Coronary artery (tissue), 2 donors: ENCODE data around the gene GLT1D1.

Experiments used
- DNase-seq: peaks from one replicate; pipeline ENCODE4 v3.0.0-alpha.2; 2017; ENCODE audit warnings: low spot score
- H3K27ac ChIP-seq, 2 donors: fragments of 200-600 bp; sonication (generic); one replicate each; pipeline ENCODE4 v1.5.1; 2016 to 2019
- H3K4me3 ChIP-seq: fragments of 200-600 bp; sonication (generic); 2 replicates; pipeline ENCODE4 v1.5.1; 2016; ENCODE audit warnings: mild to moderate bottlenecking, moderate library complexity
- CTCF ChIP-seq: fragments of 200-600 bp; sonication (generic); IDR thresholded peaks from one replicate; pipeline ENCODE4 v1.5.1; 2019; ENCODE audit warnings: antibody characterized with exemption

The GLT1D1 gene

GRCh38 chr12:128859311-128859710 is 6.0 kb downstream of the GLT1D1 start:
- no peak for DNase-seq
- Histone ChIP-seq H3K27ac (no peak overlapping the region), H3K4me3 (no peak overlapping the region)
- TF ChIP-seq CTCF: no peak

- Histone ChIP-seq H3K4me3 (no peak overlapping the region), H3K27ac (no peak overlapping the region)
- no peak for TF ChIP-seq CTCF
- no peak for DNase-seq
These were observed 8.1 kb downstream of the GLT1D1 start for GRCh38 chr12:128861226-128862016.

GRCh38 chr12:128863957-128864356 is 10.7 kb downstream of the GLT1D1 start:
- DNase-seq: no peak
- no peak overlapping the region for H3K4me3 ChIP-seq
- TF ChIP-seq CTCF: no peak
- no peak overlapping the region for H3K27ac ChIP-seq

GRCh38 chr12:128864516-128865186 is 11.4 kb downstream of the GLT1D1 start:
- DNase-seq: no peak
- no peak overlapping the region for H3K4me3 ChIP-seq
- H3K27ac ChIP-seq: no peak overlapping the region
- TF ChIP-seq CTCF: no peak

- TF ChIP-seq CTCF: no peak
These were observed 14.2 kb downstream of the GLT1D1 start for GRCh38 chr12:128867466-128867865.

GRCh38 chr12:128871516-128871892 is 18.2 kb downstream of the GLT1D1 start:
- no peak for TF ChIP-seq CTCF
- H3K4me3 ChIP-seq: no peak overlapping the region
- no peak overlapping the region for H3K27ac ChIP-seq
- DNase-seq: no peak

More at GRCh38 chr12:128867466-128867865, 14.2 kb downstream of the GLT1D1 start:
- Histone ChIP-seq H3K4me3 (no peak overlapping the region), H3K27ac (no peak overlapping the region)
- no peak for DNase-seq

- DNase-seq: no peak
- no peak overlapping the region for H3K4me3 ChIP-seq
- no peak overlapping the region for H3K27ac ChIP-seq
- TF ChIP-seq CTCF: no peak
These were observed 19.0 kb downstream of the GLT1D1 start for GRCh38 chr12:128872303-128872702.
